ENCODE results near the gene ZNF274. TPM values are rescaled to one million over a fixed set of nuclear protein-coding genes. Genes with fewer than 3 reads are reported as not detected.

ZNF274 gene
- total RNA-seq, 1 experiment from 2014 or later = 15.4 TPM

- Histone ChIP-seq H3K9me3 (ENCODE audit: low read length) (peaks cover 60% of the 10 kb centered on the region), H3K4me2 (ENCODE audit: low read length) (no peak overlapping the region), H3F3A (ENCODE audit: low read length, unreplicated experiment) (no peaks in the 10 kb centered on the region), H3K9me2 (replicated peaks; ENCODE audit: low read length) (no peaks in the 10 kb centered on the region), H3K79me2 (ENCODE audit: low read length) (no peaks in the 10 kb centered on the region), H3K27me3 (ENCODE audit: low read length) (no peaks in the 10 kb centered on the region), H3K4me1 (ENCODE audit: insufficient read depth, low read length) (no peaks in the 10 kb centered on the region), H3K36me3 (ENCODE audit: low read depth, low read length) (no peaks in the 10 kb centered on the region; the same call in 1 of the 2 replicates), H3K9ac (ENCODE audit: low read length) (no peak overlapping the region), H3K27ac (ENCODE audit: low read length) (no peak overlapping the region), H2AFZ (ENCODE audit: low read length) (peak overlapping the region; percentile 42; the same call in 1 of the 2 replicates), H4K20me1 (ENCODE audit: low read length) (no peaks in the 10 kb centered on the region), H3K4me3 (ENCODE audit: low read length) (no peak overlapping the region)
- no peak for TF ChIP-seq EZH2 (IDR thresholded peaks at IDR 0.05; ENCODE audit: low read length, unreplicated experiment)
- no peak for TF ChIP-seq EZH2phosphoT487 (IDR thresholded peaks at IDR 0.05; ENCODE audit: borderline replicate concordance, low read length)
- no peak for TF ChIP-seq CTCF (conservative IDR thresholded peaks at IDR 0.05; ENCODE audit: low read depth, low read length)
- ChIA-PET CTCF (no interaction called here), POLR2A (ENCODE audit: unreplicated experiment) (no interaction called here)
- peak; percentile 63; the same call in 1 of the 2 replicates for ATAC-seq
- no TSS peak for BruUV-seq (replicated peaks)
- intact Hi-C loops (cut with micrococcal nuclease) = no loop called here
- DNase-seq = peak; percentile 59
These were observed 12.0 kb upstream of the ZNF274 start for GRCh38 chr19:58170860-58171259.

- no peak overlapping the region for H3K9ac ChIP-seq (ENCODE audit: low read length)
- no peaks in the 10 kb centered on the region for H4K20me1 ChIP-seq (ENCODE audit: low read length)
- 0 out of 2 replicates have a peak overlapping the region, but pooled peaks have one; percentile 26 for H3K4me2 ChIP-seq (ENCODE audit: low read length)
- DNase-seq = peak; percentile 60
- H2AFZ ChIP-seq (ENCODE audit: low read length) = 0 out of 2 replicates have a peak overlapping the region, but pooled peaks have one; percentile 45
- intact Hi-C loops (cut with micrococcal nuclease) = loop anchor here (2.0 kb wide), 1 partner anchor 145 kb away; the partner anchor contains the start of gene ZSCAN22
- H3K36me3 ChIP-seq (ENCODE audit: low read depth, low read length) = peaks cover 58% of the 10 kb centered on the region
- H3K27ac ChIP-seq (ENCODE audit: low read length) = no peak overlapping the region
- CTCF ChIA-PET = no interaction called here
- no peaks in the 10 kb centered on the region for H3F3A ChIP-seq (ENCODE audit: low read length, unreplicated experiment)
- peaks cover 59% of the 10 kb centered on the region for H3K9me3 ChIP-seq (ENCODE audit: low read length)
- no peak for ATAC-seq
- no peaks in the 10 kb centered on the region for H3K27me3 ChIP-seq (ENCODE audit: low read length)
- POLR2A ChIA-PET (ENCODE audit: unreplicated experiment) = no interaction called here
- TF ChIP-seq EZH2phosphoT487 (IDR thresholded peaks at IDR 0.05; ENCODE audit: borderline replicate concordance, low read length) (no peak), CTCF (conservative IDR thresholded peaks at IDR 0.05; ENCODE audit: low read depth, low read length) (peak; percentile 74), EZH2 (IDR thresholded peaks at IDR 0.05; ENCODE audit: low read length, unreplicated experiment) (no peak)
- no peaks in the 10 kb centered on the region for H3K9me2 ChIP-seq (replicated peaks; ENCODE audit: low read length)
- BruUV-seq (replicated peaks) = TSS peak; percentile 28
- H3K4me3 ChIP-seq (ENCODE audit: low read length) = peak overlapping the region; percentile 76
- peaks cover 3% of the 10 kb centered on the region; the same call in 1 of the 2 replicates for H3K79me2 ChIP-seq (ENCODE audit: low read length)
- no peaks in the 10 kb centered on the region; the same call in 1 of the 2 replicates for H3K4me1 ChIP-seq (ENCODE audit: insufficient read depth, low read length)
These were observed 822 bp upstream of the ZNF274 start for GRCh38 chr19:58181902-58182576.

- Histone ChIP-seq H2AFZ (ENCODE audit: low read length) (peak overlapping the region; percentile 91), H3K9me2 (replicated peaks; ENCODE audit: low read length) (no peaks in the 10 kb centered on the region), H4K20me1 (ENCODE audit: low read length) (no peaks in the 10 kb centered on the region), H3K36me3 (ENCODE audit: low read depth, low read length) (peaks cover 62% of the 10 kb centered on the region), H3K4me2 (ENCODE audit: low read length) (peak overlapping the region; percentile 86), H3K4me1 (ENCODE audit: insufficient read depth, low read length) (no peaks in the 10 kb centered on the region; the same call in 1 of the 2 replicates), H3K9ac (ENCODE audit: low read length) (peak overlapping the region; percentile 94; the same call in 1 of the 2 replicates), H3K27me3 (ENCODE audit: low read length) (no peaks in the 10 kb centered on the region), H3K79me2 (ENCODE audit: low read length) (peaks cover 3% of the 10 kb centered on the region; the same call in 1 of the 2 replicates), H3K4me3 (ENCODE audit: low read length) (peak overlapping the region; percentile 76), H3K9me3 (ENCODE audit: low read length) (peaks cover 57% of the 10 kb centered on the region), H3F3A (ENCODE audit: low read length, unreplicated experiment) (no peaks in the 10 kb centered on the region), H3K27ac (ENCODE audit: low read length) (peak overlapping the region; percentile 88; the same call in 1 of the 2 replicates)
- ChIA-PET CTCF (no interaction called here), POLR2A (ENCODE audit: unreplicated experiment) (no interaction called here)
- intact Hi-C loops (cut with micrococcal nuclease) = loop anchor here (2.0 kb wide), 1 partner anchor 144 kb away; the partner anchor contains the start of gene ZSCAN22
- TF ChIP-seq CTCF (conservative IDR thresholded peaks at IDR 0.05; ENCODE audit: low read depth, low read length) (no peak), EZH2phosphoT487 (IDR thresholded peaks at IDR 0.05; ENCODE audit: borderline replicate concordance, low read length) (no peak), EZH2 (IDR thresholded peaks at IDR 0.05; ENCODE audit: low read length, unreplicated experiment) (no peak)
- DNase-seq (no peak), ATAC-seq (no peak)
- no TSS peak for BruUV-seq (replicated peaks)
These were observed 278 bp upstream of the ZNF274 start for GRCh38 chr19:58182577-58182988.

All from PC-3 (cell line).